GM13977 (cell line): Measurements from ENCODE around the gene CPNE5.

Experiments used
- DNase-seq: peaks from one replicate; pipeline ENCODE4 v3.0.0; 2012; ENCODE audit warnings: low spot score
- in situ Hi-C: fragments of 300-500 bp; cut with MboI; formaldehyde crosslinking; loops from one replicate; pipeline ENCODE4 v1.12.0; 2022; ENCODE audit warnings: low sequenced_read_pairs, low pct_unique_long_range_greater_than_20kb, mixed read lengths, inconsistent platforms; ENCODE audit not compliant: unreplicated experiment
- TF ChIP-seq, protein P1 (sequence below): IDR thresholded peaks from 2 replicates; pipeline ENCODE4 v1.5.1; 2012; ENCODE audit warnings: mild to moderate bottlenecking, control low read depth; ENCODE audit not compliant: insufficient read depth; ENCODE audit errors: extremely low read depth, missing control alignments

The CPNE5 gene

GRCh38 chr6:36857325-36857724 is 18.1 kb upstream of the CPNE5 start:
- TF ChIP-seq, protein P1, sequence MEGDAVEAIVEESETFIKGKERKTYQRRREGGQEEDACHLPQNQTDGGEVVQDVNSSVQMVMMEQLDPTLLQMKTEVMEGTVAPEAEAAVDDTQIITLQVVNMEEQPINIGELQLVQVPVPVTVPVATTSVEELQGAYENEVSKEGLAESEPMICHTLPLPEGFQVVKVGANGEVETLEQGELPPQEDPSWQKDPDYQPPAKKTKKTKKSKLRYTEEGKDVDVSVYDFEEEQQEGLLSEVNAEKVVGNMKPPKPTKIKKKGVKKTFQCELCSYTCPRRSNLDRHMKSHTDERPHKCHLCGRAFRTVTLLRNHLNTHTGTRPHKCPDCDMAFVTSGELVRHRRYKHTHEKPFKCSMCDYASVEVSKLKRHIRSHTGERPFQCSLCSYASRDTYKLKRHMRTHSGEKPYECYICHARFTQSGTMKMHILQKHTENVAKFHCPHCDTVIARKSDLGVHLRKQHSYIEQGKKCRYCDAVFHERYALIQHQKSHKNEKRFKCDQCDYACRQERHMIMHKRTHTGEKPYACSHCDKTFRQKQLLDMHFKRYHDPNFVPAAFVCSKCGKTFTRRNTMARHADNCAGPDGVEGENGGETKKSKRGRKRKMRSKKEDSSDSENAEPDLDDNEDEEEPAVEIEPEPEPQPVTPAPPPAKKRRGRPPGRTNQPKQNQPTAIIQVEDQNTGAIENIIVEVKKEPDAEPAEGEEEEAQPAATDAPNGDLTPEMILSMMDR, result no peak
- in situ Hi-C loops, result no loop called here
- DNase-seq, result no peak

GRCh38 chr6:36856277-36856676 is 17.0 kb upstream of the CPNE5 start:
- TF ChIP-seq, protein P1, result no peak
- in situ Hi-C loops, result no loop called here
- no peak for DNase-seq

DNA sequence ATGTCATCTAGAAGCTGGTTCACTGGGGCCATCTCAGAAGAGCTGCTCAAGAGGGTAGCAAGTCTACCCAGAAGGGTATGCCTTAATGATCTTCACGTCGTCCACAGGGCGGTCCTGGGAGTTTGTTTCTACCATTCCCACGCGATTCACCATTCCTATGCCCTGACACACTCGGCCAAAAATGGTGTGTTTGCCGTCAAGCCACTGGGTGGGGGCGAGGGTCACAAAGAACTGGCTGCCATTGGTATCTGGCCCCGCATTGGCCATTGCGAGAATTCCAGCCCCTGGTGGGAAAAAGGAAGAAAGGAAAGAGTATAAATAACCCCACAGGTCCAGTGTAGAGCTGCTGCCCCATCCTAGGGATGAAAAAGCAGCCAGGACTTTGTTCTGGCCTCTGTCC is 16.5 kb upstream of the CPNE5 start:
- no peak for DNase-seq
- in situ Hi-C loops, result no loop called here
- TF ChIP-seq, protein P1, result no peak

DNA sequence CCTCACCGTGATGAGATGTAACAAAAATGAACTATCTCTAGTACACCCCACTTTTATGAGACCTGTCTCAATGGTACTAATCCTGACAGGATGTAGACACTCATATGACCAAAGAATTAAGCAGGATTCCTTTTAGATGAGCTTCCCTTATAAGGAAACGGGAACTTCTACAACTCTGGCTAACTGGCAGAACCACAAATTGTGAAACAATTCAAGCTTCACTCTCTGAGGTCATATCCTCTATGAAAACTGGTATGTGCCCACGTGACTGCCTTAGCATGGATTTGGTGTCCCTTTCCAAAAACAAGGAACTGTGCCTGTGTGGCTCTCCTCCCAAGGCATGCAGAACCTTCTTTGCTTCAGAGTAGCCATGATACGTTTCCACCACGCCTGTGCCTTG is 14.1 kb upstream of the CPNE5 start:
- in situ Hi-C loops, result no loop called here
- DNase-seq, result no peak
- TF ChIP-seq, protein P1, result no peak

- no peak for DNase-seq
- TF ChIP-seq, protein P1, result no peak
- in situ Hi-C loops, result no loop called here
These were observed 13.4 kb upstream of the CPNE5 start for GRCh38 chr6:36852481-36853147.

DNA sequence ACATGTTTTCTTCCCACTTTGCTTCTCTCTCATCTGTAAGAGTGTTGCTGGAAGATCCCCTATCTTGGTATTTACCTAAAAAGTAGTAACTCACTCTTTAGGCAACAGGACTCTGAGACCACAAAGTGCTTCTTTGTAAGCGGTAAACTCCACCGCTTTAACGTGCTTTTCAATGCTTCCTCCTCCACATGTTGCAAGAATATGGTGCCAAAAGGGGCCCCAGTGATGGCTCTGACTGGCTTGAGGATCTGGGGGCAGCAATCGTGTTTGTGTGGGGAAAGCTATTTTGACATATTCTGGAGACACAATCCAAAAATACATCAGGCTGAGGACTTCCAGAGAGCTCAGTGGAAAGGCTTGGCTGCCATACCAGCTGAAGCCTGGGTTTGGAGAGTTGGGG is 12.4 kb upstream of the CPNE5 start:
- DNase-seq, result no peak
- in situ Hi-C loops, result no loop called here
- TF ChIP-seq, protein P1, result peak; percentile 2

DNA sequence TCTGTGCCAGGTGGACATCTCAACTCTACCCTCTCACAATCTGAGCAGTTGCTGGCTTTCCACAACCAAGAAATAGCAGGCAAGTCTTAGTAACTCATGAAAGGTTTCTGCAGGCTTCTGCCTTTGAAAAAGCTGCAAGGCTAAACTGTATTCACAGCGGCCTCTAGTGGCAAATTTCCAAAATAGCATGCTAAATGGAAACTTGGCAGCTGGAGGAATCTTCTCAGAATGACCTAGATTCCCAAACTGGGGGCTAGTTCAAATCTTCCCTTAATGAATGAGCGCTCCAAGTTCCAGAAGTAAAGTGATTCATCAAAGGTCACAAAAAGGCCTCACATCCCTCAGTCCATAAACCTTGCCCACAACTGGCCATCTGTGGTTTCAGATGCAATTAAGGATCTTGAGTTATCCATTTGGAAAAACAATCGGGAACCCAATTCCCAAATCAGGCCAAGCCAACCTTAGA is 11.9 kb upstream of the CPNE5 start:
- peak; percentile 67 for DNase-seq
- TF ChIP-seq, protein P1, result peak; percentile 81
- in situ Hi-C loops, result no loop called here
